ENCODE measurements around the gene RBM38. TPM values are rescaled to one million over a fixed set of nuclear protein-coding genes. Genes with fewer than 3 reads are reported as not detected.

RBM38 gene
- total RNA-seq, 1 experiment from 2014 or later = 16.1 TPM

DNA sequence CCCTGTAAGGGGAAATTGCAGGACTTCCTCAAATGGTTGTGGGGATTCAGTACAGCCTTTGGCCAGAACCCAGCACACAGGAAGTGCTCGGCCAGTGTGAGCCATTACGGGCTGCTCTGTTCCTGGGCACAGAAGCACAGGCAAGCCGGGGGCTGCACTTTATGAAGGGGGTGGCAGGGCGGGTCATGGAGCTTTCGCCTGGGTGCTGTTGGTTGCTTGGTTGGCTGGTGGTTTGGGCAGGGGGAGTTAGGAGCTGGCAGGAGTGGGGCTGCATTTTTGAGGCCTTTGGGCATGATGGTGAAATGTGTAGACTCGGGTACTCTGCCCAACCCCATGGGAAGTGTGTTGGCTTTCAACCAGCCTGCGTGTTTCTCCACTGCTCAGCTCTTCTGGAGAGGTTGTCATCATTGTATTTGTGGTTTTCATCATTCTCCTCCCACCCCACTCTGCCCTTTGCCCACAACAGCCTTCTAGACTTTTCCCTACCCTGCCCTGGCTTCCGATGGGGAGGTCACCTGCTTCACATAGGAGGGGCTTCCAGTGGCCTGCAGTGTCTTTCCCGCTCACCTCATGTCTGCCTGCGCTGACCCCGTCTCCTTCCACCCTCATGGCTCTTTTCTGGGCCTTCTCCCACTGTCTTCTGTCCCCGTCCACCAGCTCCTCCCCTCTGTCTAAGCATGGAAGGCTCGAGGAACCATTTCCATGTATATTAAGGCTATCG is 16.1 kb upstream of the RBM38 start:
- no peak for DNase-seq (ENCODE audit: low read depth)

DNA sequence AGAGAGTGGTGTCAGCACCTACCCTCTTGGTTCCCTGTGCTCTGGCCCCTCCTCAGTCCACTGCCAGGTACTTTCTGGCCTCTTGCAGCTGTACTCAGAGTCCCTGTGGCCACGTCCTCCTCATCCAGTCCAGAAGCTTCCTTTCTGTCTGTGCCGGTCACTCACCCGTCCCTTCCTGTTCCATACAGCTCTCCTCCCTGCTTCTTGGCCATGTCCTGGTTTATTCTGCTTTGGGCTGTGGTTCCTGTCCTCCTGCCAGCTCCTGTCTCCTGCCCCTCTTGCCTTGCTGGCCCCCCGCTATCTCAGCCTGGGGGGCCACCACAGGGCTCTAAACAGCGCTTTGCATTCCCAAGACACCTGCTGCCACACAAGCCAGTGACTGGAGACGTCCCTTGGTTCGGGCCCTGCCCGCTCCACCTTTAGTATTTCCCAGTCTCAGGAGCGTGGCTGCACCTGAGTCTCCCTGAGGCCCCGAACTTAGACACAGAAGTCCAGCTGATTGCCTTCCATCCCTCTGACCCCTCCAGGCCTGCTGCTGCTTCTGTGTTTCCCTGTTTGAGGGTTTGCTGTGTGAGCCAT is 15.5 kb upstream of the RBM38 start:
- DNase-seq (ENCODE audit: low read depth) = no peak

GRCh38 chr20:57377350-57377749 is 13.8 kb upstream of the RBM38 start:
- no peak for DNase-seq (ENCODE audit: low read depth)

DNA sequence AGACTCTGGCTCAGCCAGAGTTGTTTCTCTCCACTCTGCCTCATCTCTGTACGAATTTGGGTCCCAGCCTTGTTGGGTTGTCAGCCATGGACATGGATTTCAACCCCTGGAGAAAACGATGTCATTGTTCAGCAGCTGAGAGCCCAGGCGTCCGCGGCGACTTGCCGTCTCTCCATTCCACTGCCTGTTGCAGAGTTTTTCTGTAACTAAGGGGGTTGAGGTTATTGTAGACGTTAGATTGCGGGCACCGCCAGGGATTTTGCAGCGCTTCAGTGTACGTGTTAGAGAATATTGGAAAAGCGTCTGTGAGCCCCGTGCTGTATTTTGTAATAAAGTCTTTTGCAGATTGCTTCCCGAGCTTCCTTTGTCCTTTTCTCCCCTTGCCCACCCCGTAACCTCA is 13.1 kb upstream of the RBM38 start:
- no peak for DNase-seq (ENCODE audit: low read depth)

DNA sequence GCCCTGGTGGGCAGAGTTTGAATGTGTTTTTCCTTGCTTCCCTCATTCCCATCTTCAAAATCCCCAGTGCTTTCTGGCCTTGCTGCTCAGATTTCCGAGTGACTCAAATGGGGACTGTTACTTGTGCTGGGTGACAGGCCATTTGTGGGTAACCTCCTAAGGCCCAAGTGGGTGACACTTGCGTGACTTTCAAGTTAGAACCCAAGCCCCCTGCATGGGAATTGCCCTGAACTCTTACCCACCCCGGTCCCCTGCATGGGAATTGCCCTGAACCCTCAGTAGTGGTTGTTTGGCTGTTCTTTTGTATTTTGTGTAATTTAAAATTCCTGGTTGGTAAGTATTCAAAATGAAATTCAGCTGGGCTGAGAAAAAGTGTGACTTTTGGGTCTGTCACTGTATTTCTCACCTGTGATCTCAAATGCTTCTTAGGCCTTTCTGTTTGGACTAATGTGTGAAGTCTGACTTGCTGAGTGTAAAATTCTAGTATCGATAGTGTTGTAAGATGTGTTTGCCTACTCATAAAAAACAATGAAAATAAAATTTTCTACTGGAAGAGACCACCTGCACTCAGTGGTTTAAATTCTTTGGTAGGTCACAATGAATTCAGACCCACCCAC is 12.4 kb upstream of the RBM38 start:
- DNase-seq (ENCODE audit: low read depth) = no peak

DNA sequence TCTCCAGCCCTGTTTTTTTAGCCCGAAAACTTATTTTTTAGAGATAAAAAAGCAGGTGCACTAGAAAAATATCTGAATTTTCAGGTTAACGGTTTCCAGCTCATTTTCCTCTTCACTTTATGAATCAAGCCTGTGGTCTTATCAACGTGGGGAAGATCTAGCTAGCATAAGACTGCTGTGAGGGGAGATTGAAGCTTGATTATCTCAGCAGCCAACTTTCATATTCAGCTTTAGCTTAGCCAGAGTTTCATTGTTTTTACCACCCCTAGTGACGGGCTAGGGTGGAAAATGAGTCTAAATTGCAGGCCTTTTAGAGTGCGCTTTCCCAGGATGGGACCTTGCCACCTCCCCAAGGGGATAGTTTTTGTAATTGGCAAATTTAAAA is 11.9 kb upstream of the RBM38 start:
- no peak for DNase-seq (ENCODE audit: low read depth)

- DNase-seq (ENCODE audit: low read depth) = no peak
Observed at GRCh38 chr20:57380081-57380750, 11.0 kb upstream of the RBM38 start.

DNA sequence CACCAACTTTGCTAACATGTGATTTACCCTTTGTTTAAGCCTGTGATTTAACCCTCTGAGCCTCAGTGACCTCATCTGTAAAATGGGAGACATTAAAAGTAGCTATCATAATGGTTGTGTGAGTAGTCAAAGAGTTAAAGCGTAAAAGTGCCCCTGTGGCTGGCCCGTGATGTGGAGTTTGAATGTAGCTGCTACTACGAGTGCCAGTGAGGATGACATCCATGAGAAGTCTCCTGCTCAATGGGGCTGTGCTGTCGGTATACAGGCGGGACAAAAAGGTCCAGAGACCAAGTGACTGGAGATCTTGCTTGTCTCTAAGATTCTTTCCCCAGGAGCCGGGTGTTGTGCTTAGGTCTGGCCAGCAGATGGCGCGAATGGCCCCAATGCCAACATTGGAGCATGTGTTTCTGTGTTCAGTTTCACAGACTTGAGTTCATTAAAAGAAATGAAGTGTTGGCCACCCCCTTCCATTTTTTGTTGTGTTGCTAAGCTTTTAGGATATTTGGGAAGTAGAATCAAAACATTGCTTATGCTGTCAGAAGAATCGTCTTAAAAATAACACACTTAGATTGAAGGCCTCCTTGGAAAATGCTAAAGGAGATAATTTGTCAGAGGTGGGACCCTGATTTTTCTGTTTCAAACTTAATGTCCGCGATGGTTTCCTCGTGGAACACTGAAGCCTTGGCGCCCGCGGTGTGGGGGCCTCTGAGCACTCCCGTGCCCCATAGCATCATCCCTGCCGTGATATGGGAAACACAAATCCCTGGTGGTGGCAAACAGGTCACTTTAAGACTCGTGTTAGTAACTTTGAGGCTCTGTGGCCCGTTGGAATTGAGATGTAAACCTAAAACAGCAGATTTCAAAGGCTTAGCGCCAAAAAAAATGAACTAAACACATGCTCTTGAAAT is 9.3 kb upstream of the RBM38 start:
- DNase-seq (ENCODE audit: low read depth) = peak; percentile 77

DNA sequence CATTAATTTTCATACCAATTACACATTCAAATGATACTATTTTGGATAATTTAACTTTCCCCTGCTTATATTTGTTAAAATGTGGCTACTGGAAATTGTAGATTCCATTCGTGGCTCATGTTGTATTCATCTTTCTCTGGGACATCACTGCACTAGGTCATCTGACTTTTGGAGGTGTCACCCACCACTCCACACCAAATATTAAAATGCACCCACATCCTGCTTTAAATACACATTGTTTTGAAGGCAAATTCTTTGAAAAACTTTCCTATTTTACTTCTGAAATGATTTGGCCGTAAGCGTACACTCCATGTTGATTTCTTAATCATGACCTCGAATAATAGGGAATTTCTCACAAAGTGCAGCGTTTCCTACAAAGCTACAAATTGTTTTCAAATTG is 8.7 kb upstream of the RBM38 start:
- DNase-seq (ENCODE audit: low read depth) = no peak

GRCh38 chr20:57383447-57384347 is 7.5 kb upstream of the RBM38 start:
- DNase-seq (ENCODE audit: low read depth) = no peak

DNA sequence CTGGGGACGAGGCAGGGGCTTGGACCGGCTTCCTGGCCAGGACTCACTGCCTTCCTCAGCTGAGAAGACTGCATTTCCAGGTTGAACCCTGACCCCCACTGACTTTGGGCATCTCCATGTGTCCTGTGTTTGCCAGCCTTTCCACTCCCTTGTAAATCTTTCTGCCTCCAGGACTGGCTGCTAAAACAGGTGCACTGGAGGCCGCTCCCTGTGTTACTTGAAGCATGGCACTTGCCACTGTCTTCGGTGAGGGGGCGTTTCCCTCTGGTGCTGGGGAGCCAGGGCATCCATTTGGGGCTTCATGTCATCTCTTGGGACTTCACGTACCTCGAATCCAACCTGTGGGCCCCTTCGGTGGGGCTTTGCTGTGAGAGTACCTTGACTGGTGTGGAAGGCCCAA is 6.7 kb upstream of the RBM38 start:
- DNase-seq (ENCODE audit: low read depth) = no peak

GRCh38 chr20:57384953-57385761 is 6.0 kb upstream of the RBM38 start:
- no peak for DNase-seq (ENCODE audit: low read depth)

DNA sequence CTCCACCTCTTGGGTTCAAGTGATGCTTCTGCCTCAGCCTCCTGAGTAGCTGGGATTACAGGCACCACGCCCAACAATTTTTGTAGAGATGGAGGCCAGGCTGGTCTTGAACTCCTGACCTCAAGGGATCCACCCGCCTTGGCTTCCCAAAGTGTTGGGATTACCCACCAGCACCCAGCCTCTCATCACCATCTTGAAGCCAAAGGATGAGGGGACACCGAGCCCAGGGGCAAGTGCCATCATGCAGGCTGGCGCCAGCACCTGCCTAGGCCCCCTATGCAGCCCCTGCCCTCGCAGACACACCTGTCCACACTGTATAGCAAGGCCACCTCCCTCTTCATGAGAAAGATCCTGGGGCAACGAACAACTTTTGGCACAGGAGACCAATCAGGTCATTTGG is 5.3 kb upstream of the RBM38 start:
- no peak for DNase-seq (ENCODE audit: low read depth)

DNA sequence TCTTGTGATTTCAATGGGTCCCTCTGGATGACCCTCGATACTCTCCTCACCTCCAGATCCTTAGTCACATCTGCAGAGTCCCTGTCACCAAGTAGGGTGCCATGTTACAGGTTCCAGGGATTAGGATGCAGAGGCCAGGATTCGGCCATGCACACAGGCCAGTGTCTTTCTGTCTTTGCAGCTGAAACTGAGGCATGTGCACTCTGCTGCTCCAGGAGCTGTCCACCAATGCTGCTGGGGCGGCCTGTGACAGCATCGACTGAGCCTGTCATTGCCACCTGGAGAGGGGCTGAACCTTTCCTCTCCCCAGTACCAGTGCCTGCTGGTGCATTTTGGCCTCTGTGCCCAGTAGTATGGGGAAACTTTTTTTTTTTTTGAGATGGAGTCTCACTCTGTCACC is 4.4 kb upstream of the RBM38 start:
- no peak for DNase-seq (ENCODE audit: low read depth)

DNA sequence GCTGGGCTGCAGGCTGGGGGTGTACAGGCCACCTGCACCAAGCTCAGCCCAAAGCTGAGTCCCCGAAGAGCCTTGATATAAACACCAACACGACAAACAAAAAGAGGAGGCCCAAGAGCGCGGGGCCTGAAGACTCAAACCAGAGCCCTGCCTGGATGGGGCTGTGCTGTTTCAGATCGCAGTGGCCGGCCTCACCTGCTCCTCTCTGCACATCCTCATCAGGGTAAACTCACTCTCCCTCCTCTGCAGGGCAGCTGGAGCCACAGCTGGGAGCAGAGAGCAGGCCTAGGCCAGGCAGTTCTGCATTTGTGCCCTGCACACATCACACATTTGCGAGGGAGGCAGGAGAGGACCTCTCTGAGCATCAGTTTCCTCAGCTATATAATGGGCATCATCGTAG is 3.7 kb upstream of the RBM38 start:
- DNase-seq (ENCODE audit: low read depth) = no peak

GRCh38 chr20:57387945-57388371 is 3.2 kb upstream of the RBM38 start:
- no peak for DNase-seq (ENCODE audit: low read depth)

- peak; percentile 82 for DNase-seq (ENCODE audit: low read depth)
Observed at GRCh38 chr20:57388953-57389694, 2.1 kb upstream of the RBM38 start.

- no peak for DNase-seq (ENCODE audit: low read depth)
Observed at GRCh38 chr20:57389695-57390603, 1.2 kb upstream of the RBM38 start.
